ENCODE results near the gene SCN4B. TPM values are rescaled to one million over a fixed set of nuclear protein-coding genes. Genes with fewer than 3 reads are reported as not detected.

SCN4B gene
- total RNA-seq, 1 experiment from 2014 or later: not detected

DNA sequence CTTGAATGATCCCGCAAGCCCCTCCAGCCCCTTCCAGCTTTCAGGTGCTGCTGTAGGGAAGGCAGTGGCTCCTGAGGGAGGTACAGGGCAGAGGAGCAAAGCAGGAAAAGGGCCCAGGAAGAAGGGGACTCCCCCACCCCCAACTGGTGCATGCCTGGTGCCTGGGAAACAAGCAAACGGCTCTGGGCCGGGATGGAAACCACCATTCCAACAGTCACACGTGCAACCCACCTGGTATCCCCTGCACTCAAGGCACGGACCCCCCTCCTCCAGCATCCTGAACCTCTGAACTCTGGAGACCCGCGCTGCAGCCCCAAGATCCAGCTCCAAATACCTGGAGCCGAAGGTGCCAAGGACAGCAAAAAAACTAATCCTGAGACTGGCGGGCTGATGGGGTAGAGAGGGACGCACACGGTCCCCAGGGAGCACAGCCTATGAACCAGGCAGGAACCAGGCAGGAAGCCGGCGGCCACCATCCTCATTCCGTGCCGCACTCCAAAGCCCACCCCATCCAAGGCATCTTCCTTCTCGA is 537 bp downstream of the SCN4B start:
- Histone ChIP-seq H3K27me3 (ENCODE audit: low read length) (no peaks in the 10 kb centered on the region), H3K9ac (ENCODE audit: low read length) (no peak overlapping the region), H4K20me1 (ENCODE audit: insufficient read depth, low read depth, low read length) (no peaks in the 10 kb centered on the region), H3K9me2 (replicated peaks; ENCODE audit: insufficient read depth, low read length) (no peaks in the 10 kb centered on the region), H3K4me2 (ENCODE audit: low read depth, low read length, poor library complexity, severe bottlenecking) (no peak overlapping the region), H3K4me3 (ENCODE audit: low read length) (no peak overlapping the region), H3K9me3 (ENCODE audit: low read length) (no peaks in the 10 kb centered on the region), H3K27ac (ENCODE audit: low read length) (no peak overlapping the region), H2AFZ (ENCODE audit: low read length) (no peak overlapping the region), H3K4me1 (ENCODE audit: low read length) (peaks cover 15% of the 10 kb centered on the region), H3K79me2 (ENCODE audit: low read length) (no peaks in the 10 kb centered on the region), H3K36me3 (ENCODE audit: insufficient read depth, low read length) (no peaks in the 10 kb centered on the region)
- no peak for DNase-seq

GRCh38 chr11:118151431-118151830 is 1.2 kb downstream of the SCN4B start:
- no peaks in the 10 kb centered on the region for H3K9me3 ChIP-seq (ENCODE audit: low read length)
- H3K4me1 ChIP-seq (ENCODE audit: low read length): peaks cover 9% of the 10 kb centered on the region
- no peak for DNase-seq
- H3K4me3 ChIP-seq (ENCODE audit: low read length): no peak overlapping the region
- no peaks in the 10 kb centered on the region for H3K36me3 ChIP-seq (ENCODE audit: insufficient read depth, low read length)
- H4K20me1 ChIP-seq (ENCODE audit: insufficient read depth, low read depth, low read length): no peaks in the 10 kb centered on the region
- no peak overlapping the region for H3K27ac ChIP-seq (ENCODE audit: low read length)
- no peaks in the 10 kb centered on the region for H3K9me2 ChIP-seq (replicated peaks; ENCODE audit: insufficient read depth, low read length)
- H3K9ac ChIP-seq (ENCODE audit: low read length): no peak overlapping the region
- no peak overlapping the region for H2AFZ ChIP-seq (ENCODE audit: low read length)
- H3K79me2 ChIP-seq (ENCODE audit: low read length): no peaks in the 10 kb centered on the region
- H3K4me2 ChIP-seq (ENCODE audit: low read depth, low read length, poor library complexity, severe bottlenecking): no peak overlapping the region
- H3K27me3 ChIP-seq (ENCODE audit: low read length): no peaks in the 10 kb centered on the region

DNA sequence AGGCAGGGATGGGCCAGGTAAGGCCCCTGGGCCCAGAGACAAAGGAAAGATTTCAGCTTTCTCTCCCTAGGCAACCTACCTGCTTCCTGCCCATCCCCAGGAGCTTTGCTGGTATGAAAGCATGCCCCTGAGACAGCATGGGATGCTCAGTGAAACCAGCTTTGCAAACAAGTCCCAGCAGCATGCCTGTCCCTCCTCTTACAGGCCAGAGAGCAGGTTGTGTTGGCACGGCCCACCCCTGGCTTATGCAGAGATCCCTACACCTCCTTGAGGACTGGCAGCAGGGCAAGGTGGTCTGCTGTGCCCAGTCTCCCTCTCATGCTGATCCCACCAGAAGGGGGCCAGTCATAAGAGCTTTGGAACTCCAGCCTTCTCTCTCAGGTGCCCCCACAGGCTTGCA is 3.1 kb downstream of the SCN4B start:
- no peaks in the 10 kb centered on the region for H3K27me3 ChIP-seq (ENCODE audit: low read length)
- H4K20me1 ChIP-seq (ENCODE audit: insufficient read depth, low read depth, low read length): no peaks in the 10 kb centered on the region
- H3K9me2 ChIP-seq (replicated peaks; ENCODE audit: insufficient read depth, low read length): no peaks in the 10 kb centered on the region
- no peak overlapping the region for H3K9ac ChIP-seq (ENCODE audit: low read length)
- no peaks in the 10 kb centered on the region for H3K9me3 ChIP-seq (ENCODE audit: low read length)
- H3K79me2 ChIP-seq (ENCODE audit: low read length): no peaks in the 10 kb centered on the region
- no peak overlapping the region for H3K4me3 ChIP-seq (ENCODE audit: low read length)
- H3K36me3 ChIP-seq (ENCODE audit: insufficient read depth, low read length): no peaks in the 10 kb centered on the region
- peaks cover 9% of the 10 kb centered on the region for H3K4me1 ChIP-seq (ENCODE audit: low read length)
- DNase-seq: no peak
- H2AFZ ChIP-seq (ENCODE audit: low read length): no peak overlapping the region
- H3K27ac ChIP-seq (ENCODE audit: low read length): no peak overlapping the region
- H3K4me2 ChIP-seq (ENCODE audit: low read depth, low read length, poor library complexity, severe bottlenecking): no peak overlapping the region

DNA sequence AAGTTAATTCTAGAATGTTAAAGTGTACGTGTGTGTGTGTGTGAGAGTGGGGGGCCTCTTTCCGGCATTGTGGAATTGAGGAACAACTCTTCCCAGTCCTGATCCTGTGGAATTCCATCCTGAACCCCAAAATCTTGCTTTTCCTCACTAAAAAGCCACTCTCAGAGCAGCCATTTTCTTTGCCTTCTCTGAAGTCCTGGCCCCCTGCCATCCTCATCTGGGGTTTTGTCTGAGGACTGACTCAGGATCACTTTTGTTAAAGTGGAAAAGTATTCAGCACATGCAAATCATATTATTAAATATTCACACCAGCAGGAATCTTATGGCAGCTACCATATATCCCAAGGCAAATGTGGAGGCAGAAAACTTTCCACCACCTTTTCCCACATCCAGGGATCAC is 3.8 kb downstream of the SCN4B start:
- no peaks in the 10 kb centered on the region for H3K36me3 ChIP-seq (ENCODE audit: insufficient read depth, low read length)
- no peak overlapping the region for H3K4me2 ChIP-seq (ENCODE audit: low read depth, low read length, poor library complexity, severe bottlenecking)
- H3K9me3 ChIP-seq (ENCODE audit: low read length): no peaks in the 10 kb centered on the region
- DNase-seq: no peak
- H3K27ac ChIP-seq (ENCODE audit: low read length): no peak overlapping the region
- H4K20me1 ChIP-seq (ENCODE audit: insufficient read depth, low read depth, low read length): no peaks in the 10 kb centered on the region
- no peak overlapping the region for H3K9ac ChIP-seq (ENCODE audit: low read length)
- H3K79me2 ChIP-seq (ENCODE audit: low read length): no peaks in the 10 kb centered on the region
- no peak overlapping the region for H2AFZ ChIP-seq (ENCODE audit: low read length)
- H3K4me1 ChIP-seq (ENCODE audit: low read length): peaks cover 9% of the 10 kb centered on the region
- no peaks in the 10 kb centered on the region for H3K9me2 ChIP-seq (replicated peaks; ENCODE audit: insufficient read depth, low read length)
- H3K27me3 ChIP-seq (ENCODE audit: low read length): no peaks in the 10 kb centered on the region
- H3K4me3 ChIP-seq (ENCODE audit: low read length): no peak overlapping the region

DNA sequence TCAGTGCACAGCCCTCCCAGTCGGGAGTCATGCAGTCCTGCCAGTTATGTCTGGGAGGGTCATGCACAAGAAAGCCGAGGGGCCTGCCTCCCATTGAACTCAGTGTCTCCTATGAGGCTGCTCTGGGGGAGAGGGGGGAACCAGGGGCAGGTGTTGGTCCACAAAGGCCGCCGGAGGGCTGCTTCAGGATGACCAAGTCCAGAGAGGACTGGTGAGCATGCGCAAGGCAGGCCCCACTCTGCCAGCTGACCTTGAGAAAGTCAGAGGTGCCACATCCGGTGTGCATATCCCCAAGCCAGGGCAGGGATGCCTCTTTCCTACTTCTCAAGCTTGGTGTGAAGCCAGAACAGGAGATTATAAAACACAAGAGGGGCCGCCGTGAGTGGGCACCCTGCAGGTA is 4.4 kb downstream of the SCN4B start:
- Histone ChIP-seq H3K4me2 (ENCODE audit: low read depth, low read length, poor library complexity, severe bottlenecking) (no peak overlapping the region), H3K27me3 (ENCODE audit: low read length) (no peaks in the 10 kb centered on the region), H2AFZ (ENCODE audit: low read length) (no peak overlapping the region), H3K79me2 (ENCODE audit: low read length) (no peaks in the 10 kb centered on the region), H3K36me3 (ENCODE audit: insufficient read depth, low read length) (no peaks in the 10 kb centered on the region), H3K4me3 (ENCODE audit: low read length) (no peak overlapping the region), H4K20me1 (ENCODE audit: insufficient read depth, low read depth, low read length) (no peaks in the 10 kb centered on the region), H3K9me3 (ENCODE audit: low read length) (no peaks in the 10 kb centered on the region), H3K27ac (ENCODE audit: low read length) (no peak overlapping the region), H3K9ac (ENCODE audit: low read length) (no peak overlapping the region), H3K9me2 (replicated peaks; ENCODE audit: insufficient read depth, low read length) (no peaks in the 10 kb centered on the region), H3K4me1 (ENCODE audit: low read length) (peaks cover 9% of the 10 kb centered on the region)
- DNase-seq: no peak

- Histone ChIP-seq H3K27ac (ENCODE audit: low read length) (no peak overlapping the region), H3K9me2 (replicated peaks; ENCODE audit: insufficient read depth, low read length) (no peaks in the 10 kb centered on the region), H3K27me3 (ENCODE audit: low read length) (no peaks in the 10 kb centered on the region), H3K4me2 (ENCODE audit: low read depth, low read length, poor library complexity, severe bottlenecking) (peak overlapping the region; percentile 15), H2AFZ (ENCODE audit: low read length) (no peak overlapping the region; the same call in 1 of the 2 replicates), H3K36me3 (ENCODE audit: insufficient read depth, low read length) (no peaks in the 10 kb centered on the region), H3K9me3 (ENCODE audit: low read length) (no peaks in the 10 kb centered on the region), H3K9ac (ENCODE audit: low read length) (no peak overlapping the region), H3K4me3 (ENCODE audit: low read length) (no peak overlapping the region), H4K20me1 (ENCODE audit: insufficient read depth, low read depth, low read length) (no peaks in the 10 kb centered on the region), H3K79me2 (ENCODE audit: low read length) (no peaks in the 10 kb centered on the region), H3K4me1 (ENCODE audit: low read length) (peaks cover 9% of the 10 kb centered on the region)
- no peak for DNase-seq
Observed at GRCh38 chr11:118147502-118147901, 5.1 kb downstream of the SCN4B start.

DNA sequence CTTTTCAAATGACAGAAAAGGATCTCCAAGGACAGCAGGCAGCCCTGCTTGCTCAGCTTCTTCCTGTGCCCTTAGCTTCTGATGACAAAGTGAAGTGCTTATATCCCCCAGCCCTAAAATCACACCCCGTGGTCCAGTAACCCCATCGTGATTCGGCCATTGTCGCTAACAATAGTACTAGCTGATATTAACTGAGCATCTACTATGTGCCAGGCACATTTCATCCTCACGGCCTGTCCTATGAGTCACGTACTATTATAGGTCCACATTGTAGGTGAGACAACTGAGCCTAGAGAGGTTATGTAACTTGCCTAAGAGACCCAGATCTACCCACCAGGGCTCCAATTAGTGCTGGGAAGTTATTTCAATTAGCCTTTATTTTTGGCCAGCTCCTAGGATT is 6.1 kb downstream of the SCN4B start:
- Histone ChIP-seq H3K9ac (ENCODE audit: low read length) (no peak overlapping the region), H3K4me1 (ENCODE audit: low read length) (peaks cover 9% of the 10 kb centered on the region), H3K4me3 (ENCODE audit: low read length) (no peak overlapping the region), H2AFZ (ENCODE audit: low read length) (no peak overlapping the region), H3K27me3 (ENCODE audit: low read length) (no peaks in the 10 kb centered on the region), H3K9me2 (replicated peaks; ENCODE audit: insufficient read depth, low read length) (no peaks in the 10 kb centered on the region), H3K9me3 (ENCODE audit: low read length) (no peaks in the 10 kb centered on the region), H3K27ac (ENCODE audit: low read length) (no peak overlapping the region), H3K79me2 (ENCODE audit: low read length) (no peaks in the 10 kb centered on the region), H4K20me1 (ENCODE audit: insufficient read depth, low read depth, low read length) (no peaks in the 10 kb centered on the region), H3K36me3 (ENCODE audit: insufficient read depth, low read length) (no peaks in the 10 kb centered on the region), H3K4me2 (ENCODE audit: low read depth, low read length, poor library complexity, severe bottlenecking) (no peak overlapping the region)
- DNase-seq: no peak

DNA sequence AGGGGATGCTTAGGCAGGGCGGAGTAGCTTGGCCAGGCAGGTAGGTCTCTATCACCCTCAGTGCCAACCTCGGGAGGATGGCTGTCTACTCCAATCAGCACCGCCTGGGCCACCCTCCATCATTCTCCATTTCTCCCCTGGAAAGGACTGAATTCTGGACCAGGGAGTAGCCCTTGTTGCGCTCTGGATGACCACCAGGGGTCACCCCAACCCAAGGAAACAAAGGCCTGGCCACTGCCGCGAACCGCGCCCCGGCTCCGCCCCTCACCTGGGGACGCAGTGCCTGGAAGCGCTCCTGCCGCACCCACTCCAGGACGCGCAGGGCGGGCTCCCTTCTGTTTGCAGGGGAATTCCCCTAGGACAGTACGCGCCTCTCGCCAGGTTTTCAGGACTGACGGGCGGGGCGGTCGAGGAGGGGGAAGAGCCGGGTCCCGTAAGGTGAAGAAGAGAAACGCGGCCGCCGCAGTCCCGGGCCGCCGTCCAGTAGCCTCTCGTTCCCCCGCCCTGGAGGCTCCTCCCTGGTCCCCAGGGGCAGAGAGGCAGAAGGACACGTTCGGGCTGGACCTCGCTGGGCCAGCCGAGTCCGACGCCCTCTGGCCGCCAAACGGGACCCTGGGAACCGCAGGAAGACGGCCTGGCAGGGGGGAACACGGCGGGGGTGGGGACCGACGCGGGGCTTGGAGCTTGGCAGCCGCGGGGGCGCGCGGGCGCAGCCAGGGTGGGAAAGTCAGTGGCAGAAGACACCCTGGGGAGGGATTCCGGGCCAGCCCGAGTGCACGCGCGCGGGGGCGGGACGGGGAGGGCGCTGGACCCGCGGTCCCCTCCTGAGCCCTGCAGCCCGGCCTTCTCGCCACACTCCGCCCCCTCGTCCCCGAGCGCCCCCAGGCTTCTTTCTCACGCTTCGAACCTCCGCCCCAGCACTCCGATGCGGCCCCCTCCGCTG is 7.1 kb downstream of the SCN4B start:
- no peak overlapping the region; the same call in 1 of the 2 replicates for H2AFZ ChIP-seq (ENCODE audit: low read length)
- H3K9ac ChIP-seq (ENCODE audit: low read length): peak overlapping the region; percentile 33; the same call in 1 of the 2 replicates
- no peak overlapping the region for H3K27ac ChIP-seq (ENCODE audit: low read length)
- no peaks in the 10 kb centered on the region for H4K20me1 ChIP-seq (ENCODE audit: insufficient read depth, low read depth, low read length)
- H3K9me3 ChIP-seq (ENCODE audit: low read length): no peaks in the 10 kb centered on the region
- peaks cover 9% of the 10 kb centered on the region for H3K4me1 ChIP-seq (ENCODE audit: low read length)
- H3K4me3 ChIP-seq (ENCODE audit: low read length): peak overlapping the region; percentile 65
- peak; percentile 84 for DNase-seq
- no peaks in the 10 kb centered on the region for H3K27me3 ChIP-seq (ENCODE audit: low read length)
- H3K79me2 ChIP-seq (ENCODE audit: low read length): no peaks in the 10 kb centered on the region
- H3K9me2 ChIP-seq (replicated peaks; ENCODE audit: insufficient read depth, low read length): no peaks in the 10 kb centered on the region
- H3K36me3 ChIP-seq (ENCODE audit: insufficient read depth, low read length): no peaks in the 10 kb centered on the region
- H3K4me2 ChIP-seq (ENCODE audit: low read depth, low read length, poor library complexity, severe bottlenecking): peak overlapping the region; percentile 50

Measured in Karpas-422 (cell line).